PC-3 (cell line): Measurements from ENCODE around the gene EXOC4.

Experiments used
- CTCF ChIP-seq: fragments of 300-600 bp; sonication (generic); conservative IDR thresholded peaks from 2 replicates; pipeline ENCODE4 v1.5.1; 2017; ENCODE audit warnings: antibody characterized with exemption, low read depth, mild to moderate bottlenecking, low read length
- EZH2 ChIP-seq: fragments of 300-600 bp; sonication (generic); IDR thresholded peaks from one replicate; pipeline ENCODE4 v1.6.1; 2017; ENCODE audit warnings: antibody characterized with exemption, mild to moderate bottlenecking, low read length; ENCODE audit not compliant: unreplicated experiment
- EZH2phosphoT487 ChIP-seq: fragments of 300-600 bp; sonication (generic); IDR thresholded peaks from 2 replicates; pipeline ENCODE4 v1.6.1; 2018; ENCODE audit warnings: mild to moderate bottlenecking, antibody characterized with exemption, low read length, borderline replicate concordance

- no peak for TF ChIP-seq CTCF
- TF ChIP-seq EZH2 = no peak
- no peak for TF ChIP-seq EZH2phosphoT487
These were observed 338.9 kb downstream of the EXOC4 start for GRCh38 chr7:133591704-133592340.
